Measurements from ENCODE around the gene CHD9.

CHD9 gene

GRCh38 chr16:53111078-53111791 lies 56.4 kb downstream of the CHD9 start:
- ATAC-seq (no peak), DNase-seq (no peak)
- Mint-ChIP-seq H3K4me3 (no peak overlapping the region), H3K4me1 (peaks cover 12% of the 10 kb centered on the region), H3K27me3 (no peaks in the 10 kb centered on the region), H3K36me3 (ENCODE audit: low read depth) (no peaks in the 10 kb centered on the region), H3K27ac (no peak overlapping the region), H3K9me3 (no peaks in the 10 kb centered on the region)

DNA sequence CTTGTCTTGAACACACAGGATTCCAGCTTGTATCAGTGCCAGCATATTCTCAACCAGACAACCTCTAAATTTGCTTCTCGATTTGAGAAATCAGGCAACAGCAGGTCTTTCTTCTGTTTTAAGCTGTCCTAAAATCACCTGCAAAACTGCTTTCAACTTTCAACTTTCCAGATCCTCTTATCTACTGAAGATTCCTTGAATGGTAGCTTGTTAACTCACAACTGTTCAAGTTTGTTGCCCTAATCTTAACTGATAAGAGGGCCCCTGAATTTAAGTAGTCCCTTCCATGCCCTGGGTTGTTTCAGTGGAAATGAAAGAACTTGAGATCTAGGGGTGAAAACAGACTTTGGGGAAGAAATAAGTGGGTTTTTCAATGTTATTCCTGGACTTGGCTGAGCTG lies 57.2 kb downstream of the CHD9 start:
- DNase-seq (no peak), ATAC-seq (no peak)
- peaks cover 12% of the 10 kb centered on the region for H3K4me1 Mint-ChIP-seq
- H3K9me3 Mint-ChIP-seq: no peaks in the 10 kb centered on the region
- no peak overlapping the region for H3K27ac Mint-ChIP-seq
- H3K36me3 Mint-ChIP-seq (ENCODE audit: low read depth): no peaks in the 10 kb centered on the region
- no peak overlapping the region for H3K4me3 Mint-ChIP-seq
- no peaks in the 10 kb centered on the region for H3K27me3 Mint-ChIP-seq

DNA sequence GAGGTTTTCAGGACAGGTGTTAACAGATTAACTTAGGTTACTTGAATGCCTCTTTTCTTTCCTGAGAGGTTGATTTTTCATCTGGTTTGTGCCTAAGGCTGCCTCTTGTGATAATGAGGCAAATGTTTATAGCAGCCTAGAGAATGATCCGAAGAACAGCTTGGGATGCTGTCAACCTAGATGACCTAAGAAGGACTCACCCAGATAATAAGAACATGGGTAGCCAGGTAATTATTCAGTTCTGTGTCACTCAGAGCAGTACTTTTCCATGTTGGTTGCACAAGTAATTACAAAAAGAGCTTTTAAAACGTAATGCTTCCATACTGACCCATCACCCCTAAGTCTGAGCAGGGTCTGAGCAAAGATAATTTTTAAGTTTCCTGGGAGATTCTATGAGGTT lies 60.3 kb downstream of the CHD9 start:
- no peak overlapping the region for H3K4me3 Mint-ChIP-seq
- no peaks in the 10 kb centered on the region for H3K36me3 Mint-ChIP-seq (ENCODE audit: low read depth)
- DNase-seq: no peak
- peaks cover 12% of the 10 kb centered on the region for H3K4me1 Mint-ChIP-seq
- ATAC-seq: no peak
- no peak overlapping the region for H3K27ac Mint-ChIP-seq
- no peaks in the 10 kb centered on the region for H3K9me3 Mint-ChIP-seq
- H3K27me3 Mint-ChIP-seq: no peaks in the 10 kb centered on the region

DNA sequence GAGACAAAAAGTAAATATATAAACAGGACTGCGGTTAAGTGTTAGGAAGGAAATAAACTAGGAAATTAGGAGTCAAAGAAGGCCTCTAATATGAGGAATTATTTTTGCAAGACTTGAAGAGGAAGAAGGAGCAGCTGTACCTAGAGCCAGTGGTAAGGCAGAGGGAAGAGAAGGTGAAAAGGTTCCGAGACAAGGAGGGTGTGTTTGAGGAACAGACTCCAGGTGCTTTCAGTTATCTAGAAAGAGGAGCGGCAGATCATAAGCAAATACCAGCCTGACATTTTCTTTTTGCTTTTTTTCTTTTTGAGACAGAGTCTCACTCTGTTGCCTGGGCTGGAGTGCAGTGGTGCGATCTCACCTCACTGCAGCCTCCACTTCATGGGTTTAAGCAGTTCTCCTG lies 61.0 kb downstream of the CHD9 start:
- no peak overlapping the region for H3K4me3 Mint-ChIP-seq
- H3K27me3 Mint-ChIP-seq: no peaks in the 10 kb centered on the region
- no peaks in the 10 kb centered on the region for H3K36me3 Mint-ChIP-seq (ENCODE audit: low read depth)
- ATAC-seq (no peak), DNase-seq (no peak)
- peaks cover 12% of the 10 kb centered on the region for H3K4me1 Mint-ChIP-seq
- H3K9me3 Mint-ChIP-seq: no peaks in the 10 kb centered on the region
- no peak overlapping the region for H3K27ac Mint-ChIP-seq

DNA sequence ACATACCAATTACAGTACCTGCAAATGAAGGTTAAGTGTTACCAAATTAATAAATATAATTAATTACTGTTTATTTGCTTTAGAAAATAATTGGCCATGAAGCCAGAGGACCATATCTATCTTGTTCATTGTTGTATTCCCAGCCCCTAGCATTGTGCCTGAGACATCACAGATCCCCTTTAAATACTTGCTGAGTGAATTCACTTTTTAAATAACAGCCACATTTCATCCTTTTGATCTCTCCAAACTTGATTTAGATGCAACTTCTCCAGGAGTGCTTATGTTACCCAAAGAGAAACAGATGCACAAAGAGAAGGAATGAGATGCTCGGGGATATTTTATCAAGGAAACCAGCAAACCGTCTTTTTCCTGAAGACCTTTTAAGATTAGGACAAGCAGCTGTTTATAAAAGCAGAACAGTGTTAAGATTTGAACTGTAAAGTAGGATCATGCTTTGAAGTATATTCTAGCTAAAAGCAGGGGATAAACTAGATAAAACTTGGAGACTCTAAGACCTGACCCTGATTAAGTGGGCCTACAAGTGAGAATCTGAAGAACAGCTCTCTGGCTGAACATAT lies 66.3 kb downstream of the CHD9 start:
- no peak for DNase-seq
- H3K27ac Mint-ChIP-seq: no peak overlapping the region
- ATAC-seq: no peak
- peaks cover 2% of the 10 kb centered on the region for H3K36me3 Mint-ChIP-seq (ENCODE audit: low read depth)
- peaks cover 4% of the 10 kb centered on the region for H3K9me3 Mint-ChIP-seq
- no peak overlapping the region for H3K4me3 Mint-ChIP-seq
- no peaks in the 10 kb centered on the region for H3K4me1 Mint-ChIP-seq
- no peaks in the 10 kb centered on the region for H3K27me3 Mint-ChIP-seq

DNA sequence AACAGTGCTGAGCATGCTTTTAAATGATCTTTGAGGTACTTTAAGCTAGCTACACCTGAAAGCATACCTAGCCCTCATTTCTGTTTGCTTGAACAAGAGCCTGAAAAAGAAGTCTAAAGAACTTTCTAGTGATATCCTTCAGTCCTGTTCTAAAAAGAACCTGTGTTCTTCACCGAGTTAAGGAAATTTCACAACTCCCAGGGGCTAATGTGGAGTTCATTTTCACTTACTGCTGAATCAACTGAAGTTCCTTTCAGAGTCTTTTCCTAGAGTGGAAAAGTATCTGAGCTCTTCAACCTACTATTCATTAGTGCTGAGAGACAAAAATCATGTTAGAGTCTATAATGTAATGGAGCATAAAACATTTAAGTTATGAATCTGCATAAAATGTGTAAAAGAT lies 66.9 kb downstream of the CHD9 start:
- no peak overlapping the region for H3K4me3 Mint-ChIP-seq
- peaks cover 4% of the 10 kb centered on the region for H3K9me3 Mint-ChIP-seq
- H3K4me1 Mint-ChIP-seq: peaks cover 1% of the 10 kb centered on the region
- no peaks in the 10 kb centered on the region for H3K27me3 Mint-ChIP-seq
- DNase-seq (no peak), ATAC-seq (no peak)
- H3K27ac Mint-ChIP-seq: no peak overlapping the region
- H3K36me3 Mint-ChIP-seq (ENCODE audit: low read depth): peaks cover 2% of the 10 kb centered on the region

DNA sequence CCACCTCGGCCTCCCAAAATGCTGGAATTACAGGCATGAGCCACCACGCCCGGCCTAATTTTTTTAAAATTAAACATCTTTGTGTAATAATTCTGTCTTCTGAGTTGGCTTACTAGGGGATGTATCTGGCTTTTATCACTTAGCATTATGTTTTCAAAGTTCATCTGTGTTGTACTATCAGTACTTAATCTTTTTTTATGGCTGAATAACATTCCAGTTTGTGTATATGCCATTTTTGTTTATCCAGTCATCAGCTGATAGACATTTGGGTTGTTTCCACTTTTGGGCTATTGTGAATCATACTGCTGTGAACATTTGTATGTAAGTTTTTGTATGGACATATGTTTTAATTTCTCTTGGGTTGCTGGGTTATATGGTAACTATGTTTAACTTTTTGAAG lies 69.0 kb downstream of the CHD9 start:
- Mint-ChIP-seq H3K27me3 (no peaks in the 10 kb centered on the region), H3K4me1 (peaks cover 1% of the 10 kb centered on the region), H3K4me3 (no peak overlapping the region), H3K27ac (no peak overlapping the region), H3K9me3 (peaks cover 4% of the 10 kb centered on the region), H3K36me3 (ENCODE audit: low read depth) (peaks cover 2% of the 10 kb centered on the region)
- DNase-seq (no peak), ATAC-seq (no peak)

- H3K4me3 Mint-ChIP-seq: no peak overlapping the region
- no peaks in the 10 kb centered on the region for H3K27me3 Mint-ChIP-seq
- H3K4me1 Mint-ChIP-seq: peaks cover 4% of the 10 kb centered on the region
- H3K27ac Mint-ChIP-seq: no peak overlapping the region
- ATAC-seq (no peak), DNase-seq (no peak)
- peaks cover 2% of the 10 kb centered on the region for H3K36me3 Mint-ChIP-seq (ENCODE audit: low read depth)
- H3K9me3 Mint-ChIP-seq: peaks cover 4% of the 10 kb centered on the region
Measured at GRCh38 chr16:53126390-53126789, 71.6 kb downstream of the CHD9 start.

GRCh38 chr16:53129281-53130158 lies 74.7 kb downstream of the CHD9 start:
- Mint-ChIP-seq H3K4me1 (peaks cover 15% of the 10 kb centered on the region), H3K9me3 (no peaks in the 10 kb centered on the region), H3K4me3 (peak overlapping the region; percentile 76), H3K27ac (no peak overlapping the region), H3K36me3 (ENCODE audit: low read depth) (peaks cover 1% of the 10 kb centered on the region), H3K27me3 (no peaks in the 10 kb centered on the region)
- DNase-seq: no peak
- ATAC-seq: no peak

DNA sequence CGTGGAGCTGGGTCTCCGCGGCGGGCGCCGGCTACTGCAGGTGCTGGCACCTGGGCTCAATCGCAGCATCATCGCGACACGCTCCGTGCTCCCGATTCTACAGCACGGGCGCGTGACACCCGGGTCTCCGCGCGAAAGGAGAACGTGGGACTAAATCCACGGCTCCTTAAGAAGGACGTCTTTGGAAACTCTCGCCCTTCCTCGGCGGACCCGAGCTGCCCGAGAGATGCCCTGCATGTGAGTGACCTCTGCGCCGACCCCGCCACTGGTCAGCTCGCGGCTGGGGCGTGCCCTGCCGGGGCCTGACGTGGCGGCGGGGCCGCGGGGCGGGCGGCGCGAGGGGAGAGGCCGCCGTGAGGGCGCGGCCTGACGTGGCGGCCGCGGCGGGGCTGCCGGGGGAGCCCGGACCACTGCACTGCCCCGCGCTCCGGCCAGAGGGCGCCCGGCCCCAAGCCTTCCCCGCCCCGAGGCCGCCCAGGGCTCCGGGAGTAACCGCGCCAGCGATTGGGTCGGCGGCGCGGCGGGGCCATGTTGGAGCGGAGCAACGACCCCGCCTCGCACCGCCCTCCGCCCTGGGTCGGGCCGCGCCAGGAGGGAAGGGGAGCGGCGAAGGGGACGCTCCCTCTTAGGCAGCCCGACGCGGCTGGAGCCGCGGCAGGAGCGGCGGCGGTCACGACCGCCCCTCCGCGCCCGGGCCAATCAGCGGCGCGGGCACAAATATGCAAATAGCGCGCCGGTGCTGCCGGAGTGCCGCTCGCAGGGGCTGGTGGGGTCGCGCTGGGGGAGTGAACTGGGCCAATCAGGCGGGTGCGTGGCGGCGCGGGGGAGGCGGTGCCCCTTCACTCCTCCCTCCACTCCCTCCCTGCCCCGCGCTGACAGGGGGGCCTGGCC lies 75.6 kb downstream of the CHD9 start:
- ATAC-seq (peak; percentile 90), DNase-seq (peak; percentile 93)
- H3K27me3 Mint-ChIP-seq: no peaks in the 10 kb centered on the region
- H3K4me1 Mint-ChIP-seq: peaks cover 15% of the 10 kb centered on the region
- peak overlapping the region; percentile 76 for H3K4me3 Mint-ChIP-seq
- peaks cover 1% of the 10 kb centered on the region for H3K36me3 Mint-ChIP-seq (ENCODE audit: low read depth)
- H3K27ac Mint-ChIP-seq: no peak overlapping the region
- H3K9me3 Mint-ChIP-seq: no peaks in the 10 kb centered on the region

GRCh38 chr16:53131050-53131362 lies 76.2 kb downstream of the CHD9 start:
- no peaks in the 10 kb centered on the region for H3K27me3 Mint-ChIP-seq
- H3K4me3 Mint-ChIP-seq: peak overlapping the region; percentile 55
- H3K9me3 Mint-ChIP-seq: no peaks in the 10 kb centered on the region
- ATAC-seq: peak; percentile 0
- H3K36me3 Mint-ChIP-seq (ENCODE audit: low read depth): peaks cover 1% of the 10 kb centered on the region
- DNase-seq: no peak
- peaks cover 15% of the 10 kb centered on the region for H3K4me1 Mint-ChIP-seq
- no peak overlapping the region for H3K27ac Mint-ChIP-seq

DNA sequence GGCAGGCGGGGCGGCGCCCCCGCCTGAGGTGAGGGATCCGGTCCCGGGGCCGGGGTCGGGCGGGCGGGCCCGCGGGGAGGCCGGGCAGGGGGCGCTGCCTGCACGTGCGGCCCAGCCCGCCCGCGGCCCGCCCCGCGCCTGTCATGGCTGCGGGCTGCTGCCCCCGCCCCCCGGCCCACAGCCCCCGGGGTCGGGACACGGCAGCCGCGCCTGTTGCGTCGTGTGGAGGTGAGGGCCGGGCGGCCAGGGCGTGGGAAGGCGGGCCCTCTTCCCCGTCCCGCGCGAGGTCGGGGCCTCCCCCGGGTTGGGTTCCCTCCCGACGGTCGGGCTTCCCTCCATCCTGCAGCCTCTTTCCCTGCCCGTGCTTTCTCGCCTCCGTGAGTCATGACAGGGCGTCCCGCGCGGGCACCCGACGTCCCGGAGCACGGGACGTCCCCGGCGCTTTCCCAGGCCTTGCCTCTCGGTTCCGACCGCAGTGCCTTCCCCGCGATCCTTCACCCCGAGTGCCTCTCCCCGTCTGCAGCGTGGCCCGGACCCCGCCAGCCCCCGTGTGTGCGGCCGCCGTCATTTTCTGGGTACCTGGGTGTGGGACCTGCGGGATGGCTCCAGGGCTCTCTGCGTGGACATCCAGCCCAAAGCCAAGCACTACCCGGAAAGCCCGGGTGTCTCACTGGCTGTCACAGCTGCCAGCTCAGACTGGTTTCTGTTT lies 76.7 kb downstream of the CHD9 start:
- Mint-ChIP-seq H3K36me3 (ENCODE audit: low read depth) (peaks cover 1% of the 10 kb centered on the region), H3K9me3 (no peaks in the 10 kb centered on the region), H3K27ac (peak overlapping the region; percentile 77), H3K4me1 (peaks cover 14% of the 10 kb centered on the region), H3K27me3 (no peaks in the 10 kb centered on the region), H3K4me3 (peak overlapping the region; percentile 79)
- ATAC-seq (peak; percentile 27), DNase-seq (peak; percentile 67)

- Mint-ChIP-seq H3K9me3 (no peaks in the 10 kb centered on the region), H3K4me1 (peaks cover 14% of the 10 kb centered on the region), H3K27ac (no peak overlapping the region), H3K4me3 (peak overlapping the region; percentile 79), H3K36me3 (ENCODE audit: low read depth) (peaks cover 1% of the 10 kb centered on the region), H3K27me3 (no peaks in the 10 kb centered on the region)
- ATAC-seq (no peak), DNase-seq (no peak)
Measured at GRCh38 chr16:53132406-53132805, 77.6 kb downstream of the CHD9 start.

DNA sequence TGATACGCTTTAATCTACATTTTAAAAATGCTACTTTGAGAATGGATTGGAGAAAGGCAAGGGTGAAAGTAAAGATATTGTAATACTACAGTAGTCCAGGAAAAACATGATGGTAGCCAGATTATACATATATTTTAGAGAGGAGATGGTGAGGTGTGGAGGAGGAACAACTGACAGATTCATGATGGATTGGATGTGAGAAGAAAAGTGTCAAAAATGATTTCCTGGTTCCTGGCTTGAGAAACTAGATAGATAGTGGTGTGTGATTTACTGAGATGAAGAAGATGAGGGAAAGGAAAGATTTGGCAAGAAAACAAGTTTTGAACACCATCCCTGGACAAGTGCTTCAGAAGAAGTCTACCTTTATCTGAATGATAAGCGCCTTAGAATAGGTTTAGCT lies 80.5 kb downstream of the CHD9 start:
- Mint-ChIP-seq H3K4me1 (peaks cover 11% of the 10 kb centered on the region), H3K27ac (no peak overlapping the region), H3K9me3 (no peaks in the 10 kb centered on the region), H3K4me3 (no peak overlapping the region), H3K27me3 (no peaks in the 10 kb centered on the region), H3K36me3 (ENCODE audit: low read depth) (peaks cover 1% of the 10 kb centered on the region)
- ATAC-seq: no peak
- no peak for DNase-seq
